NCI-H748 (cell line): ENCODE results near the gene ADGRD1.

Experiments used
- DNase-seq: peaks from one replicate; lab custom pipeline; 2025; ENCODE audit not compliant: unreplicated experiment; lab: John Stamatoyannopoulos, UW

The ADGRD1 gene

DNA sequence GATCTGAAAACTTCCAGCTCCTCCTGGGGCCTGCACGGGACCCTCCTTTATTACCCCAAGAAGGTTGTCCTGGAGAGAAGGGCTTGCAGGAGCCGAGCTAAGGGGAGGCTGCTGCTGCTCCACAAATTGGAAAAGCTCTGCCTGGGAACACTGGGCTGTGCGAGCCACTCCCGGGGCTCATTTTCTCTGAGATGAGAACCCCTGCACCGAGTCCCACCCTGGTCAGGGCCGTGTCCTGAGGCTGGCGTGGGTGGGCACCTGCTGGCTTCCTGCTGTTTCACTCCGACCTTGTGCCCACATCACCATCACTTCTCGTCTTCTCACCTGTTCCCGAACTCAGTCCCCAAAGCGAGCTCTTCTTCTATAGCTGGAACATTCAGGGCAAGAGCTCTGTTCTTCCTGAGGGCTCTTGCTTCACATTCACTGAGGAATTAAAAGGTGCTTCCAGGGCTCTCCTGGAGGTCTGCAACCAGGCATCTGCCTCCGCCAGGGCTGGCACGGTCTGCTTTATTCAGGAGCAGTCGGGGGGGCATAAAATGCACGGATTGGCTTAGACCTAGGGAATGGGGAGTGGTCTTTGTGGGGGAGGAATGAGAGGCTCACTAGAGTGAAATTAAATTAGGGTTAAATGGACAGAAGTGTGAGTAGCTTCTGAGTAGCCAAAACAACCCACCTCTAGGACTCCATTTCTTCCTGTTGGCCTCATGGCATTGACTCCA lies 98.5 kb downstream of the ADGRD1 start:
- no peak for DNase-seq

- no peak for DNase-seq
Observed at GRCh38 chr12:131052929-131053328, 99.2 kb downstream of the ADGRD1 start.

DNA sequence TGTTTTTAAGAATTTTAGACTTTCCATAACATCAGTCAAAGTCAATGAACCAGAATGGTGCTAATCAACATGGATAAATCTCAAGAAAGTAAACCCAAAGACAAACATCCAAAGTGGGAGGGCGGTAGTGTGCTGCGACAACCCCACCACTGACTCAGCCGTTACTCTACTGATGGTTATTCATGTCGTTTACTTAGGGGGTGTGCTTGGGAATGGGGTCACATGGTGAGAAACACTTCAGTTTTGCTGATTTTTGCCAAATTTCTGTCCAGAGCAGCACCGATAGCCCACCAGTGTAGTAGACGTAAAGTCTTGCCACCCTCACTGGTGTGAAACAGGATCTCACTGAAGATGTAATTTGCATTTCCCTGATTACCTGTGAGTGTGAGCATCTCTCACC lies 99.9 kb downstream of the ADGRD1 start:
- no peak for DNase-seq

DNA sequence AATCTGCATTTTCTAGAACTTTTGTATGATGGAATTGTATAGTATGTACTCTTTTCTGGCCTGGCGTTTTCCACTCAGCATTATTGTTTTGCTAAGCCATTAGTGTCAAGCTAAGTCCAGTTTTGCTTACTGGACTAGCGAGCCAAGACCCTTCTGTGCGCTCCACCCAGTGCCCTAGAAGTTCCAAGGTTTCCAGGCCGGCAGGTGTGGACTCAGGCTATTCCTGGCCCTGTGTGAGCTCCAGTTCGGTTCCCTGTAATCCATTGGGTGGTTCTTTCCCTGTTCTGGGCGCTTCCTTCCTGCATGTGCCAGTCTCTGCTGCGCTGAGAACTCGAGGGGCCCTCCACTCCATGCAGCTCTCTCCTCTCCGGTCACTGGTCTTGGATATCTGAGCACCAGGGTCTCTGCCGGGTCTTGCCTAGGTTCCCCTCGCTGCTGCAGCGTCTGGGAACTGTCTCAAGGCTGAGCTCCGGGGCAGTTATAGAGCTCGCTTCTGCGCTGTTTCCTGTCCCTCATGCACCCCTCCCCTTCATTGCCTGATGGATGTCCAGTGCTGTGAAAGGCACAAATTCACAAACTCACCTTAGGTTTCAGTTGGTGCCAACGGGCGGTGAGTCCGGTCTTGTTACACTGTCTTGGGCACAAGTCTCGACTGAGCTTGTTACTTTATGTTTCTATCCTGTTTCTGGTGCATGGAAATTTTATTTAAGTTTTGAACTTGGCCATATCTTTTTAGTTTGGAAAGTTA lies 100.8 kb downstream of the ADGRD1 start:
- DNase-seq: no peak

DNA sequence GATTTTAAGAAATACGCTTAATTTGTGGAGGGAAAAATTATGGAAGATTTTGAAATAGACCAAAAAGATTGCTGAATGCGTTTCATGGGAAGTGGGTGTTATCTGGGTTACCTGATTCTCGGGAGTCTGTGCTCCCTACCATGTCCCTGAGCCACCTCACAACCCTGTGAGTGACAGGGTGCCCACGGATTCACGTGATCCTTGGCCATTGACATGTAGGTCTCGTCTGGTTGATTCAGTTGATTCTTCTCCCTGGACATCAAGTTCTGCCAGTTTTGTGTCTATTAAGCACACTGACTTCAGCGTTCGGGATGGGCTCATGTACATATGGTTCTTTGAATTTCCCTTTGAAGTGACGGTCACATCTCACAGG lies 101.4 kb downstream of the ADGRD1 start:
- no peak for DNase-seq

DNA sequence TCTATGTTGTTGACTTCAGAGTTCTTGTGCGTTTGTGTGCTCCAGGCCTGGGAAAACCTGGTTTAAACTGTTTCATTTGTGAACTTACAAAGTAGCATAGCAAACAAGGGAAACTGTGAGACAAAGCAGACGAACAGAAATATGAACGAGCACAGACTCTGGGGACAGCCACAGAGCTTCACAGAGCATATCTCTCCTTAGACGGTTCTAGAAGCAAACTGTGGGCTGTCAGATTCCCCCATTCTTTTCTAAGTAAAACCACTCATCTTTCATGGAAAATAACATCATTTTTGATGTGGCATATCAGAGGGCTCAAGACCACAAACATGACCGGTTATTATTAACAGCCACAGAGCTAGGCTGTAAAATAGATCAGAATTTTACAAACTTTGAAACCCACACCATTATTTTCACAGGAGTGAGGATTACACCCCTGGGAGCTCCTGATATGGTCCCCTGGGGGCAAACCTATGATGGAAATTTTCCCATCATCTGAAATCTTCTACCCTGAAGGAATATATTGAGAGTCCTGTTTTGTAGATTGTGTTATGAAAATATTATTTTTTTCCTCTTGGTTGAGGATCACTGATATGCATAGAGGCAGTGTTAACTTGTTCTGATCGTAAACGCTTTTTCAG lies 102.0 kb downstream of the ADGRD1 start:
- no peak for DNase-seq

- peak; percentile 27 for DNase-seq
Observed at GRCh38 chr12:131056626-131057025, 102.9 kb downstream of the ADGRD1 start.

GRCh38 chr12:131057211-131057721 lies 103.6 kb downstream of the ADGRD1 start:
- DNase-seq: peak; percentile 49

DNA sequence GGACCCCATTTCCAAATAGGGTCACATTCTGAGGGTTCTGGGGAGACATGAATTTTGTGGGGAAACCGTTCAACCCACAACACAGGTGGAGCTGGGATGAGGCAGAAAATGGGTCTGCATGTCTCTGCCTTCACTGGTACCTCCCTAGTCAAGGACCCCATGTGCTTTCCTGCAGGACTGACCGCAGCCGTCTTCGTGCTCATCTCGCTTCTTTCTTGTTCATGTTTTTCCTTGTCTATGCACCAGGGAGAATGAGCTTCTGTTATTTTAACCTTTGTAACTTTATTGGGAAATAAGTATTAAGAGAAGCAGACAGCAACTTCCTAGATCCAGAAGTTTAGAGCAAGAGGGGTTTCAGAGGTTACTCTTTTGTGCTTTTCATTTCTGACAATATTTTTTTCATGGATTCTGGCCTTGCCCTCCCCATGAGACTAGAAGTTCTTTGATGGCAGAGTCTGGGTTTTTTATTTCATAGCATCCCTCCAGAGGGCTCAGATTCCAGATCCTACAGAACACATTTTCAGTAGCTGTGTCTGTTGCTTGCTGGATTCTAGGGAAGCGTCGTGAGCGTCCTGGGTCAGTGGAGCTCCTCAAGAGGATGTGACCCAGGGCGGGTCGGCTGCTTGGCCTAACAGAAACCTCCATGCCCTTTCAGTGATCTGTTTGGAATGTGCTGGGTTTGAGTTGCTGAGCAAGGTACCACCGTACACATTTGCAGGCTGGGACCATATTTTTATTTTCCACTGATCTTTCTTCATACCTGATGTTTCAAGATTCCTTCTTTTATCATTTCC lies 104.2 kb downstream of the ADGRD1 start:
- DNase-seq: no peak

- DNase-seq: no peak
Observed at GRCh38 chr12:131058700-131059099, 105.0 kb downstream of the ADGRD1 start.

GRCh38 chr12:131060011-131060703 lies 106.5 kb downstream of the ADGRD1 start:
- no peak for DNase-seq

GRCh38 chr12:131061041-131061806 lies 107.5 kb downstream of the ADGRD1 start:
- no peak for DNase-seq

GRCh38 chr12:131063413-131063812 lies 109.7 kb downstream of the ADGRD1 start:
- no peak for DNase-seq

GRCh38 chr12:131063960-131064359 lies 110.3 kb downstream of the ADGRD1 start:
- DNase-seq: no peak

DNA sequence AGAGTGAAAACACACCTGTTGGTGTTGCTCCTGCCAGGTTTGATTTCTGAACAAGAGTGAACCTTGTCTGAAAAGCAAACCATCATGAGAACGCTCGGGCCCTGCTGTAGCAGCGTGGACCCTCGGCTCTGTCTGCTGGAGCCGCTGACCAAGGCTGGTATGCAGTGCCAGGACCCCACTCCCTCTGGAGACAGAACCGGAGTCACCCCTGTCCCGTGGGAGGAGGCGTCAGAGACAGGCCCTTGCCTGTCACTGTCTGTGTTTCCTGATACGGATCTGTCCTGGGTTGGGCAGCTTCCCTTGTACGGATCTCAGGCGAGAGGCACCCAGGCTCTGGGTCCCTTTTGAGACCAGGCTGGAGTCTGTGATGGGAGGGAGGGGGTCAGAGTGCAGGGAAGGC lies 111.6 kb downstream of the ADGRD1 start:
- no peak for DNase-seq

- DNase-seq: no peak
Observed at GRCh38 chr12:131065801-131066200, 112.1 kb downstream of the ADGRD1 start.

DNA sequence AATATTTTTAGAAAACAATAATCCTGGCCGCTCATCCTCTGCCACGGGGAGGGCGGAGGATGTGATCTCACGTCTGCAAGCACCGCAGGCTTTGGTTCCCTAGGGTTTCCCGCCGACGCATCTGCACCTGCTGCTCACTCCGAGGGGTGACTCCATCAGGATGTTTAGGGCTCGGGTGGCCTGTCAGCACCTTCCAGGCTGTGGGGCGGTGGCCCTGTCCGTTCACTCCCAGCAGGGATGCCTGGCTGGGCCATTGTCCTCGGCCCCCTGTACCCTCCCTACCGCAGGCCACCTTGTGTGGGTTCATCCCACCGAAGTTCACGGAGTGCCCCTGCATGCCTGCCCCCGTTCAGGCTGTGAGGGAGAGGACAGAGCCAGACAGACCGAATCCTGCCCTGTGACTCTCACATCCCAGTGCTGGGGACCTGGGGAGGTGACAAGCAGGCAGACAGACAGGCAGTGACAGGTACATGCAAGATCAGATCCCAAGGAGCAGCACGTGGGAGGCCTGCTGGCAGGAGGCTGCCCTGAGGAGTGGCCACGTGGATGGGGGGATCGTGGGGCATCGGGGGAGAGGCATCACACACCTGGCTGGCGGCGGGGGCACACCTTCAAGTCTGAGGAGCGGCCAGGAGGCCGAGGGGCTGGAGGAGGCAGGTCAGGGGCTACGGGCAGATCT lies 112.6 kb downstream of the ADGRD1 start:
- no peak for DNase-seq

DNA sequence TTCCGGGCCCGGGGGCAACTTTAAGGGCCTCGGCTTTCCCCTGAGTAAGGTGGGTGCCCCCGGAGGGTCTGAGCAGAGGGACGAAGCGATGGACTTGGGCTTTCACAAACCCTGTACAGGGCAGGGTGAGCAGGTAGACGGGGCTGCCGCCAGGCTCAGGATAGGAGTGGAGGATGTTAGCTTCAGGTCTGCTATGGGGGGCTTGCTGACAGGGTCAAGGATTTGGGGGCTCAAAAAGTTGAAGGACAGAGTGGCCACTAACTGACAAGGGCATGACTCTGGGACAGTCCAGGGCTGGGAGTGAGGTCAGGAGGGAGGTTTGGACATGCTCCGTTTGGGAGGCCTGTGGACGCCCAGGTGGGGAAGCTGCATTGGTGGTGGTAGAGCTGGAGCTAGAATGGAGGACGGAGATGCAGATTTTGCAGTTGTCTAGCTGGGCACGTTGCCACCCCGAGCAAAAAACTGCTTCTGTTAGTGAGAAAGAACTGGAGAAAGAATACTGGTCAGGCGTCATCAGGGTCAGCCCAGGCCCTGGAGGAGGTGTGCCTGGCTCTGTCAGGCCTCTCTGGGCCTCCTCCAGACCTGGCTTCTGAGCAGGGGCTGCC lies 113.3 kb downstream of the ADGRD1 start:
- no peak for DNase-seq
